Right atrium auricular region (tissue), 2 donors: ENCODE results near the gene MLLT3. TPM values are rescaled to one million over a fixed set of nuclear protein-coding genes. Genes with fewer than 3 reads are reported as not detected.

Experiments
- DNase-seq: peaks from one replicate; pipeline ENCODE4 v3.0.0-alpha.2; 2019; ENCODE audit warnings: low spot score
- H3K27ac ChIP-seq, 2 donors: fragments of 200-600 bp; sonication (generic); 1 replicate in 1 of 2; 2 replicates in 1 of 2; pipeline ENCODE4 v1.5.1; 2016 to 2019
- H3K27me3 ChIP-seq, 2 donors: fragments of 200-600 bp; sonication (generic); one replicate each; pipeline versions ENCODE4 v1.5.1 to v1.6.0; 2017 to 2019
- H3K36me3 ChIP-seq: fragments of 200-600 bp; sonication (generic); one replicate; pipeline ENCODE4 v1.5.1; 2016
- H3K4me1 ChIP-seq, 2 donors: fragments of 200-600 bp; sonication (generic); one replicate each; pipeline versions ENCODE4 v1.5.1 to v1.6.0; 2017 to 2019
- H3K4me3 ChIP-seq, 2 donors: fragments of 200-600 bp; sonication (generic); 1 replicate in 1 of 2; 2 replicates in 1 of 2; pipeline ENCODE4 v1.5.1; 2017 to 2019; ENCODE audit warnings: mild to moderate bottlenecking in 1 of 2, moderate library complexity in 1 of 2
- H3K9me3 ChIP-seq, 2 donors: fragments of 200-600 bp; sonication (generic); one replicate each; pipeline ENCODE4 v1.5.1; 2019
- total RNA-seq, 2 donors: library from RNA; depleted of rRNA; stranded (reverse); fragments of >200 nt; gene quantifications; one replicate each; pipeline ENCODE4 v1.1.0, GENCODE V29; 2016
- TF ChIP-seq, protein P1 (sequence below), 2 donors: fragments of 200-600 bp; sonication (generic); IDR thresholded peaks; one replicate each; pipeline ENCODE4 v1.5.1; 2019; ENCODE audit warnings: antibody characterized with exemption in 2 of 2

MLLT3 gene
- total RNA-seq, 2 donors from 2014 or later: 5.3 to 7.6 TPM

DNA sequence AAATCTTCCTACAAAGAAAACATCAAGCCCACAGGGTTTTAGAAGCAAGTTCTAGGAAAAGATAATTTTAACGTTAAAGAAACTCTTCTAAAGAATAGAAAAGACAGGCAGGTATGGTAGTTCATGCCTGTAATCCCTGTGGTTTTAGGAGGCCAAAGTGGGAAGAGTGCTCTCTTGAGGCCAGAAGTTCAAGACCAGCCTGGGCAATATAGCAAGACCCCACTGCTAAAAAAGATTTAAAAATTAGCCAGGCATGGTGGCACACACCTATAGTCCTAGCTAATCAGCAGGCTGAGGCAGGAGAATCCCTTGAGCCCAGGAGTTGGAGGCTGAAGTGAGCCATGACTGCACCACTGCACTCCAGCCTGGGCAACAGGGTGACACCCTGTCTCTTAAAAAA is 193.3 kb downstream of the MLLT3 start:
- Histone ChIP-seq H3K9me3 (no peaks in the 10 kb centered on the region), H3K4me3 (no peak overlapping the region), H3K27me3 (no peaks in the 10 kb centered on the region), H3K36me3 (no peaks in the 10 kb centered on the region), H3K27ac (no peak overlapping the region), H3K4me1 (no peaks in the 10 kb centered on the region)
- TF ChIP-seq, protein P1, sequence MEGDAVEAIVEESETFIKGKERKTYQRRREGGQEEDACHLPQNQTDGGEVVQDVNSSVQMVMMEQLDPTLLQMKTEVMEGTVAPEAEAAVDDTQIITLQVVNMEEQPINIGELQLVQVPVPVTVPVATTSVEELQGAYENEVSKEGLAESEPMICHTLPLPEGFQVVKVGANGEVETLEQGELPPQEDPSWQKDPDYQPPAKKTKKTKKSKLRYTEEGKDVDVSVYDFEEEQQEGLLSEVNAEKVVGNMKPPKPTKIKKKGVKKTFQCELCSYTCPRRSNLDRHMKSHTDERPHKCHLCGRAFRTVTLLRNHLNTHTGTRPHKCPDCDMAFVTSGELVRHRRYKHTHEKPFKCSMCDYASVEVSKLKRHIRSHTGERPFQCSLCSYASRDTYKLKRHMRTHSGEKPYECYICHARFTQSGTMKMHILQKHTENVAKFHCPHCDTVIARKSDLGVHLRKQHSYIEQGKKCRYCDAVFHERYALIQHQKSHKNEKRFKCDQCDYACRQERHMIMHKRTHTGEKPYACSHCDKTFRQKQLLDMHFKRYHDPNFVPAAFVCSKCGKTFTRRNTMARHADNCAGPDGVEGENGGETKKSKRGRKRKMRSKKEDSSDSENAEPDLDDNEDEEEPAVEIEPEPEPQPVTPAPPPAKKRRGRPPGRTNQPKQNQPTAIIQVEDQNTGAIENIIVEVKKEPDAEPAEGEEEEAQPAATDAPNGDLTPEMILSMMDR (IDR thresholded peaks at IDR 0.05): no peak
- DNase-seq: no peak

DNA sequence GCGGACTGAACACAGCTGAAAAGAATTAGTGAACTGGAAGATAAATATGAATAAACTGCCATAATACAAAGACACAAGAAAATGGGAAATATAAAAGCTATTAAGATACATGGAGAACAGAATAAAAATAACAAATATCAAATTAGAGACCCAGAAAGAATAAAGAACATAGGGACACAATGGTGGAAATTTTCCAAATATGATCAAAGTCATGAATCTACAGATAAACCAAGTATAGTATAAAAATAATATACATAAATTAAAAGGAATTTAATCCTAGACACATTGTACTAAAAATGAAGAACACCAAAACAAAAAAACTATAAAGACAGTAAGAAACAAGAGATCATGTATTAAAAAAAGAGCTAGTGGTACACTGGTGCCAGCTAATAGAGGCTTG is 194.9 kb downstream of the MLLT3 start:
- no peak overlapping the region for H3K4me3 ChIP-seq
- TF ChIP-seq, protein P1 (IDR thresholded peaks at IDR 0.05): no peak
- H3K4me1 ChIP-seq: no peaks in the 10 kb centered on the region
- H3K27ac ChIP-seq: no peak overlapping the region
- no peaks in the 10 kb centered on the region for H3K9me3 ChIP-seq
- H3K36me3 ChIP-seq: no peaks in the 10 kb centered on the region
- DNase-seq: no peak
- no peaks in the 10 kb centered on the region for H3K27me3 ChIP-seq

DNA sequence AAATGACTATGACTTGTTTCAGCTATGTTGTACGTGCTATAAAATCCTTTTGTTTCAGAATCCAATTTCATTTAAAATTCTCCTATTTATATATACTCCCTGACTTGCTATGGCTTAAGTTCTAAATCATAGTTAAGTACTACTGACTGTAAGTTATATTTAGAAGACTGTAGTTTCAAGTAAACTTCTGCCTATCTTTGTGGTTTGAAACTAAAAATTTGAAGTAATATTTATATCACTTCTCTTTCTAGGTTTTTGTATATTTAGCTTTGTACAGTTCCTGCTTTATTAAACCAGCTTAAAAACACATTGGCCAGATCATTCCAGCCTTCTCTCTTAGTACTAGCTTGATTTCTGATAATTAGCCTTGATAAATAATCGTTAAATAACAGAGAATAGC is 196.3 kb downstream of the MLLT3 start:
- no peaks in the 10 kb centered on the region for H3K27me3 ChIP-seq

DNA sequence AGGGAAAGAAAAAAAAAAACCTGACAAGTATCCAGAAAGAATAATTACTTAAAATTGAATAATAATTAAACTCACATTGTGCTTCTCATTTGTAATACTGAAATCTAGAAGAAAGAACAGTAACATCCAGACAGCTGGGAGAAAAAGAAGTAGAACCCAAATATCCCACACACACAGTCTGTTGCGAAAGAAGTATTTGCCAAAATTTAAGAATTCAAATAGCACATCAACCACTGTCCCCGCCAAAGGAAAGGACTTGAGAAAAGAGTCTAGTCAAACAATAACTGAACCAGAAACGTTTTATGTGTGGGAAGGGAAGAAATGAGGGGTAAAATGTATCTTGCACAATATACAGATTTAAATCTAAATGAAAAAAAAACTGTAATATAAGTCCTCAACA is 202.8 kb downstream of the MLLT3 start:
- Histone ChIP-seq H3K27ac (no peak overlapping the region), H3K27me3 (no peaks in the 10 kb centered on the region), H3K4me1 (no peaks in the 10 kb centered on the region), H3K36me3 (no peaks in the 10 kb centered on the region), H3K9me3 (no peaks in the 10 kb centered on the region), H3K4me3 (no peak overlapping the region)
- no peak for DNase-seq
- TF ChIP-seq, protein P1 (IDR thresholded peaks at IDR 0.05): no peak

More for the DNA sequence above, 196.3 kb downstream of the MLLT3 start:
- TF ChIP-seq, protein P1 (IDR thresholded peaks at IDR 0.05): no peak
- Histone ChIP-seq H3K27ac (no peak overlapping the region), H3K36me3 (no peaks in the 10 kb centered on the region), H3K4me1 (no peaks in the 10 kb centered on the region), H3K9me3 (no peaks in the 10 kb centered on the region), H3K4me3 (no peak overlapping the region)
- no peak for DNase-seq

DNA sequence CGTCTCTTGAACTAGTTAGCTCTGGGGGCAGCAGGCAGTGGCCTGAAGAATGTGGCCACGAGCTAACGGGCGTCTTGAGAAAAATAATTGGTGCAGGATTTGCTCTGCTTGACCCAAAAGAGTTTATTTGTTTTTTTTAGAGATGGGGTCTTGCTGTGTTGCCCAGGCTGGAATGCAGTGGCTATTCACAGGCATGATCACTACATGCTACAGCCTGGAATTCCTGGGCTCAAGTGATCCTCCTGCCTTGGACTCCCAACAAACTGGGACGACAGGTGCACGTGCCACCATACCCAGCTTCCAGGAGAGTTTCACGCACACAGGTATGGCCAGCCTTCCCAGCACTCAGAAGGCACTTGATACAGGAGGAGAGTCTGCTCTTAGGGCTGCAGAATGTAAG is 203.8 kb downstream of the MLLT3 start:
- H3K4me1 ChIP-seq: no peaks in the 10 kb centered on the region
- no peaks in the 10 kb centered on the region for H3K9me3 ChIP-seq
- H3K36me3 ChIP-seq: no peaks in the 10 kb centered on the region
- no peak for DNase-seq
- H3K27ac ChIP-seq: no peak overlapping the region
- H3K27me3 ChIP-seq: no peaks in the 10 kb centered on the region
- TF ChIP-seq, protein P1 (IDR thresholded peaks at IDR 0.05): no peak
- no peak overlapping the region for H3K4me3 ChIP-seq

DNA sequence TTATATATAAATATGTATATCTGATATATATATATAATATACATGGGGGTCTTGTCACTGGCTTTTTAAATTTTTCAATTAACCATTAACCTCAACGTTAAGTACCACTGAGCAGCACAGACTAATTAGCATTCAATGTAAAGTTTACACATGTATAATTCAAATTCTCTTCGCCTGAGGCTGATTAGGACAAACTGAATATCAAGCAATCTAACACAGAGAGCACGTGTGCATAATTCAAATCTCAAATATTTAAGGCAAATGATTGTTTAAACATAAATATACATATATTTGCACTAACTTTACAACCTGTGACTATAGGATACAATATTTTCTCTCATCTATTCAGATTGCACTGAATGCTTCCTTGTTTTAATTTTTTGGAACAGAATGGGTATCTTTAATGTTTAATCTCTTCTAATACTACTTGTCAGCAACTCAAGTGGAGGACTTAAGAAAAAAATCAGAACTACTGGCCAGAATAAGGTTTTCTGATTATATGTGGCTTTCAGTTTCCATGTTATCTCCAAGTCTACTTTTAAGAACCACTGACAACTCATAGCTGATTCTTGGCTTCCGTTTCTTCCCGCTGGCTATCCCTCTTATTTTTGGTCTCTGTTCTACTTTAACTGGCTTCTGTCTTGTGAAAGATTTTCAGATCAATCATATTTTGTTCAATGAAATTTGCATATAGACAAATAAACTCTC is 204.8 kb downstream of the MLLT3 start:
- no peak for DNase-seq
- TF ChIP-seq, protein P1 (IDR thresholded peaks at IDR 0.05): no peak
- Histone ChIP-seq H3K9me3 (no peaks in the 10 kb centered on the region), H3K27ac (no peak overlapping the region), H3K36me3 (no peaks in the 10 kb centered on the region), H3K27me3 (no peaks in the 10 kb centered on the region), H3K4me3 (no peak overlapping the region), H3K4me1 (no peaks in the 10 kb centered on the region)
